ENCODE measurements around the gene PUS1.

The PUS1 gene

DNA sequence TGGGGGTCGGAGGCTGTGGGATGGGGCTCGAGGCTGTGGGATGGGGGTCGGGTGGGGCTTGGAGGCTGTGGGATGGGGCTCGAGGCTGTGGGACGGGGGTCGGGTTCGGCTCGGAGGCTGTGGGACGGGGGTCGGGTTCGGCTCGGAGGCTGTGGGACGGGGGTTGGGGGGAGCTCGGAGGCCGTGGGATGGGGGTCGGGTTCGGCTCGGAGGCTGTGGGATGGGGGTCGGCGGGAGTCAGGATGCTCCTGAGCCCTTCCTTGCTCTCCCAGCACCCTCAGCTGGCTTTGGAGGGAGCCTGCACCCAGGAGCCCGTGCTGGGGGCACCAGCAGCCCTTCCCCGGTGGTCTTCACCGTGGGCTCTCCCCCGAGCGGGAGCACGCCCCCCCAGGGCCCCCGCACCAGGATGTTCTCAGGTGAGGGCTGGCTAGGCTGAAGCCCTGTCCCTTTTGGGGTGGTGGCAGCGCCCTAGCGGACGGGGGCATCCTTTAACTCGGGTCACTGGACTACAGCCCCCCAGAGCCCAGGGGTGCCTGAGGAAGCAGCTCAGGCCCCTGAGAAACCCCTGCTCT is 11.9 kb upstream of the PUS1 start:
- TF ChIP-seq, protein P1, sequence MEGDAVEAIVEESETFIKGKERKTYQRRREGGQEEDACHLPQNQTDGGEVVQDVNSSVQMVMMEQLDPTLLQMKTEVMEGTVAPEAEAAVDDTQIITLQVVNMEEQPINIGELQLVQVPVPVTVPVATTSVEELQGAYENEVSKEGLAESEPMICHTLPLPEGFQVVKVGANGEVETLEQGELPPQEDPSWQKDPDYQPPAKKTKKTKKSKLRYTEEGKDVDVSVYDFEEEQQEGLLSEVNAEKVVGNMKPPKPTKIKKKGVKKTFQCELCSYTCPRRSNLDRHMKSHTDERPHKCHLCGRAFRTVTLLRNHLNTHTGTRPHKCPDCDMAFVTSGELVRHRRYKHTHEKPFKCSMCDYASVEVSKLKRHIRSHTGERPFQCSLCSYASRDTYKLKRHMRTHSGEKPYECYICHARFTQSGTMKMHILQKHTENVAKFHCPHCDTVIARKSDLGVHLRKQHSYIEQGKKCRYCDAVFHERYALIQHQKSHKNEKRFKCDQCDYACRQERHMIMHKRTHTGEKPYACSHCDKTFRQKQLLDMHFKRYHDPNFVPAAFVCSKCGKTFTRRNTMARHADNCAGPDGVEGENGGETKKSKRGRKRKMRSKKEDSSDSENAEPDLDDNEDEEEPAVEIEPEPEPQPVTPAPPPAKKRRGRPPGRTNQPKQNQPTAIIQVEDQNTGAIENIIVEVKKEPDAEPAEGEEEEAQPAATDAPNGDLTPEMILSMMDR (IDR thresholded peaks at IDR 0.05; ENCODE audit: low read depth, low read length, poor library complexity, severe bottlenecking) = no peak
- no peak for TF ChIP-seq EZH2phosphoT487 (IDR thresholded peaks at IDR 0.05; ENCODE audit: borderline replicate concordance, low read length)
- H3K79me2 ChIP-seq (ENCODE audit: control insufficient read depth, low read length) = no peaks in the 10 kb centered on the region
- H3K4me1 ChIP-seq (ENCODE audit: control insufficient read depth, low read length) = no peaks in the 10 kb centered on the region
- H3K9me3 ChIP-seq (ENCODE audit: control insufficient read depth, insufficient read depth, low read length) = no peaks in the 10 kb centered on the region
- H3K4me2 ChIP-seq (ENCODE audit: low read length) = no peak overlapping the region
- H3K9me2 ChIP-seq (replicated peaks; ENCODE audit: control insufficient read depth, low read length) = no peaks in the 10 kb centered on the region
- H4K20me1 ChIP-seq (ENCODE audit: control insufficient read depth, insufficient read depth, low read depth, low read length) = peaks cover 8% of the 10 kb centered on the region; the same call in 1 of the 2 replicates
- peaks cover 8% of the 10 kb centered on the region for H3K27me3 ChIP-seq (ENCODE audit: control insufficient read depth, low read length)
- no peaks in the 10 kb centered on the region for H3F3A ChIP-seq (ENCODE audit: control insufficient read depth, insufficient read depth)
- H3K36me3 ChIP-seq (ENCODE audit: control insufficient read depth, low read length) = no peaks in the 10 kb centered on the region
- no peak overlapping the region for H3K27ac ChIP-seq (ENCODE audit: low read depth, low read length)
- no peak overlapping the region for H3K4me3 ChIP-seq (ENCODE audit: low read length)

- no peak overlapping the region for H3K27ac ChIP-seq (ENCODE audit: low read depth, low read length)
- no peaks in the 10 kb centered on the region for H3K36me3 ChIP-seq (ENCODE audit: control insufficient read depth, low read length)
- H3K9me3 ChIP-seq (ENCODE audit: control insufficient read depth, insufficient read depth, low read length) = no peaks in the 10 kb centered on the region
- TF ChIP-seq, protein P1 (IDR thresholded peaks at IDR 0.05; ENCODE audit: low read depth, low read length, poor library complexity, severe bottlenecking) = no peak
- H3K4me3 ChIP-seq (ENCODE audit: low read length) = no peak overlapping the region
- H4K20me1 ChIP-seq (ENCODE audit: control insufficient read depth, insufficient read depth, low read depth, low read length) = peaks cover 14% of the 10 kb centered on the region; the same call in 1 of the 2 replicates
- H3K9me2 ChIP-seq (replicated peaks; ENCODE audit: control insufficient read depth, low read length) = no peaks in the 10 kb centered on the region
- no peak overlapping the region for H3K4me2 ChIP-seq (ENCODE audit: low read length)
- H3K4me1 ChIP-seq (ENCODE audit: control insufficient read depth, low read length) = peaks cover 5% of the 10 kb centered on the region
- peaks cover 14% of the 10 kb centered on the region for H3K27me3 ChIP-seq (ENCODE audit: control insufficient read depth, low read length)
- H3K79me2 ChIP-seq (ENCODE audit: control insufficient read depth, low read length) = no peaks in the 10 kb centered on the region
- no peaks in the 10 kb centered on the region for H3F3A ChIP-seq (ENCODE audit: control insufficient read depth, insufficient read depth)
Observed at GRCh38 chr12:131917711-131918306, 11.3 kb upstream of the PUS1 start.

- H3K4me3 ChIP-seq (ENCODE audit: low read length) = no peak overlapping the region
- peaks cover 19% of the 10 kb centered on the region for H3K27me3 ChIP-seq (ENCODE audit: control insufficient read depth, low read length)
- H3F3A ChIP-seq (ENCODE audit: control insufficient read depth, insufficient read depth) = no peaks in the 10 kb centered on the region
- TF ChIP-seq, protein P1 (IDR thresholded peaks at IDR 0.05; ENCODE audit: low read depth, low read length, poor library complexity, severe bottlenecking) = no peak
- no peak for TF ChIP-seq EZH2phosphoT487 (IDR thresholded peaks at IDR 0.05; ENCODE audit: borderline replicate concordance, low read length)
- H3K9me2 ChIP-seq (replicated peaks; ENCODE audit: control insufficient read depth, low read length) = no peaks in the 10 kb centered on the region
- H4K20me1 ChIP-seq (ENCODE audit: control insufficient read depth, insufficient read depth, low read depth, low read length) = peaks cover 18% of the 10 kb centered on the region; the same call in 1 of the 2 replicates
- H3K27ac ChIP-seq (ENCODE audit: low read depth, low read length) = no peak overlapping the region
- no peaks in the 10 kb centered on the region for H3K9me3 ChIP-seq (ENCODE audit: control insufficient read depth, insufficient read depth, low read length)
- no peaks in the 10 kb centered on the region for H3K79me2 ChIP-seq (ENCODE audit: control insufficient read depth, low read length)
- H3K4me1 ChIP-seq (ENCODE audit: control insufficient read depth, low read length) = peaks cover 12% of the 10 kb centered on the region
- H3K36me3 ChIP-seq (ENCODE audit: control insufficient read depth, low read length) = no peaks in the 10 kb centered on the region
- no peak overlapping the region for H3K4me2 ChIP-seq (ENCODE audit: low read length)
Observed at GRCh38 chr12:131918311-131919050, 10.6 kb upstream of the PUS1 start.

Data from DOHH2 (cell line).